Raji (cell line): ENCODE measurements around the gene NMS.

Experiments
- POLR2A ChIP-seq: IDR thresholded peaks from 2 replicates; pipeline ENCODE4 v1.6.1; 2011; ENCODE audit warnings: low read depth, low read length, control low read depth; ENCODE audit not compliant: insufficient read depth

Gene NMS

DNA sequence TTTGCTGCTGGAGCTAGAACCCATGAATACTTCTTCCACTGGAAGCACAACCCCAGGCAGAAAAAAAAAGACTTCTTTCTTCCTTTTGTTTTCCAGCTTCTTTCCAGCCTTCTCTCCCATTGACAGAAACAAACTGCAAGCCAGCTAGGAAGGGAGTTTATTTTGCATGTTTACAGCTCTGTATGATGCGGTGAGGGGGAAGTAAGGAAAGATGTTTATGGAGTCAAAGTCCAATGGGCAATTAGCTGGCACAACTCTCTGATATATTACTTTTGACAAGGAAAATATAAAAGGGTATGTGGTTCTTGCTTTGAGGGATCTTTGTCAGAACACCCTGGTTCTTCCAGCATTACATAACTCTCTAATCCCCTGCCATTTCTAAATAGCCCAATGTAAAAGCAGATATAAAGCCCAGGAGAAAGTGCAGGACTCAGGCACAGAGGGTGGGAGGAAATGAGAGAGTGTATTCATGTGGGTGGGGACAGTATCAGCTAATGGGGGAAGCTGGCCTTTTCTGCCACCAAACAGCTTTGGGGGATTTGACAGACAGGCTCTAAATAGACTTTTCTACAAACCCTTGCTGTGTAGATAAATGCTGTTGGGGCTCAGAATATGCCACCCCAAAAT lies 9.3 kb upstream of the NMS start:
- no peak for TF ChIP-seq POLR2A

DNA sequence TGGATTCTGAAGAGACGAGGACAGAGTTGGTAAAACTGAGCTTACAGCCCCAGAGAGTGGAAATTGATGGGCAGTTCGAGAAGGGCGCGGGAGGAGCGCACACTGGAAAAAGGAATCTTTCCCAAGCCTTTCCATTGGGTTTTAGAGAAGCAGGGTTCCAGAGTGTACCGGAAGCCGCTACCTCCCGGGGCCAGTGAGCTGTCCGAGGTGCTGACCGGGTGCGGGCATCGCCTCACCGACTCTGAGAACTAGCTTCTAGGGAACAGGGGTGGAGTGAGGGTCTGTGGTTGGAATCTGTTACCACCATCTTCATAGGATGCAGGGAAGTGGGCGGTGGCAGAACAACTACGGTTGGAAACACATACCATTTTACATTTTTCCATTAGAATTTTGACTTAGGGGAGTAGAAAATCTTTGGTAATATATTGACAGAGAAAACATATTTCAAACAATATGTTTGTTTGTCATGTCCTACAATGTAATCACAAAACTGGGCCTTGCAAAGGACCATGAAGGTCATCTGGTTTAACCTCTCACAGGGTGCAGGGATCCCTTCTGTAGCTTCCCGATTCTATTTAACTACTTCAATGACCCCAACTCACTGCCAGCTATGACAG lies 724 bp downstream of the NMS start:
- TF ChIP-seq POLR2A = no peak

DNA sequence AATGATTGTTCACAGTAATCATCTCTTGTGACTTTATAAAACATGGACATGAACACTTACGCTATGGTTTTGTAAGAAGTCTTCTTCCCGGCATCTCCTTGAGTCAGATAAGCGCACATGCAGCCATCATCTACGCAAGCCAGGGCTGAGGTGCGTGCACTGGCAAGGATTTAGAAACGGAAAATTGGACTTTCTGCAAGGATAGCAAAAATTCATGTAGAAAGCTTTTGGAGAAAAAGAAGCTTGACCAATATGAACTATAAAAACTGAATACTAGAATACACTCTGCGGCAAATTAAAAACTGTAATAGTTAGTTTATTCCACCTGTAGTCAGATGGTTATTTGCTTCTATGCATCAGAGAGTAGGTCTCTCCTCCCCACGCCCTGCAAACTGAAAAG lies 6.3 kb downstream of the NMS start:
- TF ChIP-seq POLR2A = no peak

DNA sequence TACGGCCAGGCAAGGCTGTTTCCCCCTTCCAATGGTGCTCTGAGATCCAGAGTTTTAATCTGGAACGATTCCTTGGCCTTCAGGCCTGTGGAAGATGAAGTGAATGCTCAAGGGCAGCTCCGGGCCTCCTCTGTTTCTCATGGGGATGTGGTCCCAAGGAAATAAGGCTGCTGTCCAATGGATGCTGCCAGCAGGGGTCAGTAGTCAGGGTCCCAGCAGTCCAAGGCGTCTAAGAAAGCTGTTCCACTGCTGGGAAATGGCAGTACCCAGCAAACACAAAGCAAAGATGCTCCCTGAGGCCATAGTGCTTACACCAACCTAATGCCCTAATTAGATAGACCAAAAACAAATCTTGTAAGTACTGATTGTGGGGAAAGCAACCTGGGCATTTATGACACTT lies 12.5 kb downstream of the NMS start:
- TF ChIP-seq POLR2A = no peak

DNA sequence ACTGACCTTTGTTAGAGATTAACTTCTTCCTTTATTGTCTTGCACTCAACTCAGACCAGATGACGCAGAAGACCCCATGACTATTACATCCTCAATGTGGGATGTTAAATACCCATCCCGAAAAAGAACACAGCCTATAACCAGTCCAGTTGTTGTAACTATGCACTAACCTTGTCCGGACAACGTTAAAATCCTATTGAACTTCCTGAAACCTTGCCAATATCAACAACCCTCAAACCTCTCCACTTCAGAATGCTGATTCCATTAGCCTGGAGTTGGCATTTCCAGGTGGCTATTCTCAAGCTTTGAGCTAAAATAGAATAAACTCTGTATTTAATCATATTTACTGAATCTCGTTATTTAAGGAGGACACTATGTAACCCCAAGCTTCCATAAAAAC lies 13.6 kb downstream of the NMS start:
- no peak for TF ChIP-seq POLR2A

DNA sequence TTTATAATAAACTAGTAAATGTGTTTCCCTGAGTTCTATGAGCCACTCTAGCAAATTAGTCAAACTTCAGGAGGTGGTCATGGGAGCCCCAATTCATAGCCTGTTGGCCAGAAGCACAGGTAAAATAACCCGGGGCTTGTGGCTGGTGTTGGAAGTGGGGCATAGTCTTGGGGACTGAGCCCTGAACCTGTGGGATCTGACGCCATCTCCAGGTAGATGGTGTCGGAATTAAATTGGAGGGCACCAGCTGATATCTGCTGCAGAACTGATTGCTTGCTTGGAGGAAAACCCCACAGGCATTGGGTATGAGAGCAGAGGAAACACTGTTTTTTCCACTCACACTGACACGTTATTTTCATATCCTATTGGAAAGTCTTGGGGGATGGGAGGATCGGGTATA lies 14.1 kb downstream of the NMS start:
- TF ChIP-seq POLR2A = no peak

DNA sequence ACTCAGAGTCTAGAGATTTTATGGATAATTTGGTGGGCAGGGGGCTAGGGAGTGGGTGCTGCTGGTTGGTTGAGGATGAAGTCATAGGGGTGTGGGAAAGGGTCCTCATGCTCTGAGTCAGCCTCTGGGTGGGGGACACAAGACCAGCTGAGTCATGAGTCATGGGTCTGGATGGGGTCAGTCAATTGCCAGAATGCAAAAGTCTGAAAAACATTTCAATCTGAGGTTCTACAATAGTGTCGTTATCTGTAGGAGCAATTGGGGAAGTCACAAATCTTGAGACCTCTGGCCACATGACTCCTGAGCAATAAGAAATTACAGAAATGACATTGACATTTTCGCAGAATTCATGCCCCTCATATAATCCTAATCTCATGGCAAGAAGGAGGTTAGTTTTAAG lies 15.1 kb downstream of the NMS start:
- TF ChIP-seq POLR2A = no peak

DNA sequence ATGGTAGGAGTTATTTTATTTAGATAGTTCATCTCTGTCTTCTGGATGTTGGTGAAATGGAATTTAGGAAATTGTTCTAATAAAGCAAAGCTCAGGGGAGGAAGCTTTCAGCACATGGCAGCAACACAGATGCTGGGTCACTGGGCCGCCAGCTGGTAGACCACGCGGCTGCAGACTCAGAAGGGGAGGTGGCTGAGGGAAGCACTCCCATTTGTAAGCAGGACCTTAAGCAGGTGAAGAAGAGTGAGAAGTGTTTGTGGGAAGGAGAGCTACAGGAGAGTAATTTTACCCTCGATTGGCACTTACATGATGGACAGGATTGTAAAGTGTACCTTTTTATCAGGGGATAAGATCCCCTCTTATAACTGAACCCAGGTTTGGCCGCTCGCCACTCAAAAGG lies 24.4 kb downstream of the NMS start:
- no peak for TF ChIP-seq POLR2A

DNA sequence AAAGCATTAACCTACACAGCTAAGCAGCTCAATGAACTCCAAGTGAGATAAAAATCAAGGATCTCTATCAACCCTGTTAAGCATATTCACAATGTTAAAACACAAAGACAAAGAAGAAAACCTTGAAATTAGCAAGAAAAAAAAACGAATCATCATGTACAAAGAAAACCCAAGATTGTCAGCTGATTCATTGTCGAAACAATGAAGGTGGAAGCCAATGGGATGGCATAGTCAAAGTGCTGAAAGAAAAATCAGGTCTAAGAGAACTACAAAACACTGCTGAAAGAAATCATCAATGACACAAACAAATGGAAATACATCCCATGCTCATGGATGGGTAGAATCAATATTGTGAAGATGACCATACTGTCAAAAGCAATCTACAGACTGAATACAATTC lies 32.5 kb downstream of the NMS start:
- TF ChIP-seq POLR2A = no peak

DNA sequence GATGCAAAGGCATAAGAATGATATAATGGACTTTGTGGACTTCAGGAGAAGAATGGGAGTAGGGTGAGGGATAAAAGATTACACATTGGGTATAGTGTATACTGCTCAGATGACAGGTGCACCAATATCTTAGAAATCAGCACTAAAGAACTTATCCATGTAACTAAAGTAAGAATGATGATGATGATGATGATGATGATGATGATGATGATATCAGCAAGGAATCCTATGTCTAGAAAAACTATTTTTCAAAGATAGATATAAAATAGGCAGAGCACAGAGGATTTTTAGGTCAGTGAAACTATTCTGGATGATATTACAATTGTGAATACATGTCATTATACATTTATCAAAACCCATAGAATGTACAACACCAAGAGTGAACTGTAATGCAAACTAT lies 34.3 kb downstream of the NMS start:
- TF ChIP-seq POLR2A = no peak

DNA sequence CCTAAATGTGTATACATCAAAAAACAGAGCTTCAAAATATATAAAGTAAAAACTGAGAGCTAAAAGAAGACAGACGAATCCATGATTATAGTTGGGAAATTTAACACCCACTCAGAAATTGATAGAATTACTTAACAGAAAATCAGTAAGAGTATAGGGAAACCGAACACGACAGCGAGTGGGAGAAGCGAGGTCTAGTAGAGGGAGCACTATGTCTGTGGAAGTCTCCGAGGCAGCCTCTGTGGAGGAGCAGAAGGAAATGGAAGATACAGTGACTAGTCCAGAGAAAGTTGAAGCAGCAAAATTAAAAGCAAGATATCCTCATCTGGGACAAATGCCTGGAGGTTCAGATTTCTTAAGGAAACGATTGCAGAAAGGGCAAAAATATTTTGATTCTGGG lies 38.8 kb downstream of the NMS start:
- TF ChIP-seq POLR2A = no peak

DNA sequence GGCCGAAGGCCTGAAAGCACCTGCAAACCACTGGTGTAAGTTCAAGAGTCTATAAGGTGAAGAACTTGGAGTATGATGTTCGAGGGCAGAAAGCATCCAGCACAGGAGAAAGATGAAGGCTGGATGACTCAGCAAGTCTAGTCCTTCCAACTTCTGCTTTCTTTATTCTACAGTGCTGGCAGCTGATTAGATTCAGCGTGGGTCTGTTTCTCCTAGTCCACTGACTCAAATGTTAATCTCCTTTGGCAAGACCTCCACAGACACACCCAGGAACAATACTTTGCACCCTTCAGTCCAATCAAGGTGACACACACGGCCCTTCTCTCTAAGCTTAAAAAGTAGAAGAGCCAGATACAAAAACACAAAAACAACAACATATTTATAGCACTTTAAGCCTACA lies 43.4 kb downstream of the NMS start:
- no peak for TF ChIP-seq POLR2A

DNA sequence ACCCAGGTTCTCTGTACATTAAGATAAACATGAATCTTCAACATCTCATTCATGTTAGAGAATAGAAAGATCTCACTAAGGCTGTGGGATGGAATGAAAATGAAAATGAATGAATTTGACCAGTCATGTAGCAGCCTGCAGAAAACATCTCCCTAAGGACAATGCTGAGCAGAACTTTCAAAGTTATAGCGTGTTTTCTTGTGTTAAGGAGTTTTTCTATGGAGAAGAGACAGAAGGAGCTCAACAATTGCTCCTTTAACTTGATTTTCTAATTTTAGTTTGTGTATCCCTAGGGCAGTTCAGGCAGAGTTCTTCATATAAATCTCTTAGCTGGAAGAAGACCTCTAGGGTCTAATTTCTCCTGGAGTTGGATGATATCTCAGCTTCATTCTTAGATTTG lies 47.3 kb downstream of the NMS start:
- no peak for TF ChIP-seq POLR2A

DNA sequence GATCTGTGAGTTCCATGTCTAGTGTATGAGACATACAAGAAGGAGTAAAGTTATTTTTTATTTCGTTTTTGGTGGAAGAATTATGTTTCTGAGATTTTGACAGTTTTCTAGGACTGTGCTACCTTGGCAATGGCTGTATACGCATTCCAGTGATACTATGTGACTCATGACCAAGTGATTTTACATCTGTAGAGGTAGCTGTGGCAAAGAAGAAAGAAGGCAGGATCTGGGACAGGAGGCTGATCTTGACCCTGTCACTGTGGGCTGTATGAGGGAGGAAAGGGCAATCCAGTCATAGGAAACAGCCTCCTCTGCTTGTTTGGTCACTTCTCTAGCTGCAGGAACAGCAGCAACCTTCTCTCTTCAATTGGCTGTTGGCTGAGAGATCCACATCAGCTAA lies 48.5 kb downstream of the NMS start:
- TF ChIP-seq POLR2A = no peak

DNA sequence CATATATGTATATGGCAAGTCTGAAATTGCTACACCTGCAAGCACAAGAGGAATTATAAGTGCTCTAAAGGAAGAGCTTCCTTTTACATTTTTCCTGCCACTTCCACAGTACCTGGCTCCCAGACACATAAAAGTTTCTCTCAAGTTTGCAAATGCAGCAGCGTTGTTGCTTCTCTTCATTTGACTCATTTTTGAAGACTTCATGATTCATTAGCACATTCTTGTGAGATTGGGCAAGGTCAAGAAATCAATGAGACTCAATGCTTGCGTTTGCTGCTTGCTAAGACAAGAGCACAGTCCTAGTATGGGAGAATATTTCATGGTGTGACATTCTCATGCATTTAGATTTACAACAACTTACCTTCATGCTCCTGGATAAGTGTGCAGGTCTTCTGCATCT lies 49.9 kb downstream of the NMS start:
- TF ChIP-seq POLR2A = no peak

DNA sequence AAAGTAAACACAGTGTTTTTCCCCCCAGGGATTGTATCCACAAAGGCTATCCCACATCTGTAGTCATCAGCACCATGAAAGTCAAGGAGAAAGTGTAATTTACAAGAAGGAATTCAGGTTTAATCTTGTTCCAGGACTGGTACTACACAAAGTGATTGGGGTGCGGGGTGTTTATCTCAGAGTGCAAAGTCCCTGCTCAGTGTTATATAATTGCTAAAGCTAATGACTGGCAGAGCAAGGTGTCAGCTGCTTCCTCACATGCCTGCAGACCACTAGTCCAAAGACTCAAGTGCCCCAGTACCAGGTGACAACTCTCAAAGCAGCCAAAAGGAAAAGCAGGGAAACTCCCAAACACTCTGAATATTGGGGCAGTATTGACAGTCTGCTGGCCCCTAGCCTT lies 52.1 kb downstream of the NMS start:
- TF ChIP-seq POLR2A = no peak

DNA sequence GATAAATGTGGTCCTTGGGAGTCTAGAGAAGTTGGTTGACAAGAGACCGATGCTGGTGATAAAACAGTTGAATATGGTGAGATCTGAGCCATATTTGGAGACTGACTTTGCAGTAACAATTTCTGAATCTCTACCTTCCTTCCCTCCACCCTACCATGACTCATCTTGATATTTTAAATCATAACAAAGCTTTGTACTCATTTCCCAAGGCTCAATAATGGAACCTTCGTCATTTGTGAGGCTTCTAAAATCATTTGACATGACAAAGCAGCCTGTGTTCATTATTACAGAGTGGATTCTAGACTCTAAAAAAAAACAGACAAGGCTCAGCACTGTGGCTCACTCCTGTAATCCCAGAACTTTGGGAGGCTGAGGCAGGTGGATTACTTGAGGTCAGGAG lies 54.0 kb downstream of the NMS start:
- TF ChIP-seq POLR2A = no peak

DNA sequence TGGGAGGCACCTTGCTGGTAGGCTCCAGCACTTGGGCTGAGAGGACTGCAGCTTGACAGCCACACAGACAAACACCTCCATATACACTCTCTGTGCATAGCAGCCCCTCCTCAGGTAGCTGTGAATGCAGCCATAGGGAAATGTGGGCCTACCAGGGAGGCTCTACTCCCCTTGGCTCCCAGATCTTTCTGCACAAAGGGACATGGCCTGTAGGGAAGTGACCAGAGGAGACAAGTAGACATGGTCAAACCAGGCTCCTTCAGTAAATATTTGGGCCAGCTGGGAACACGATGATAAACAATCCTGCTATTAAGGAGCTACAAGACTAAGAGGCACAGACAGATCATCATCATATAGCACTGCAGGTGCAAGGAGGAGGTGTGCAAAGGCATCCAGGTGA lies 56.6 kb downstream of the NMS start:
- no peak for TF ChIP-seq POLR2A

DNA sequence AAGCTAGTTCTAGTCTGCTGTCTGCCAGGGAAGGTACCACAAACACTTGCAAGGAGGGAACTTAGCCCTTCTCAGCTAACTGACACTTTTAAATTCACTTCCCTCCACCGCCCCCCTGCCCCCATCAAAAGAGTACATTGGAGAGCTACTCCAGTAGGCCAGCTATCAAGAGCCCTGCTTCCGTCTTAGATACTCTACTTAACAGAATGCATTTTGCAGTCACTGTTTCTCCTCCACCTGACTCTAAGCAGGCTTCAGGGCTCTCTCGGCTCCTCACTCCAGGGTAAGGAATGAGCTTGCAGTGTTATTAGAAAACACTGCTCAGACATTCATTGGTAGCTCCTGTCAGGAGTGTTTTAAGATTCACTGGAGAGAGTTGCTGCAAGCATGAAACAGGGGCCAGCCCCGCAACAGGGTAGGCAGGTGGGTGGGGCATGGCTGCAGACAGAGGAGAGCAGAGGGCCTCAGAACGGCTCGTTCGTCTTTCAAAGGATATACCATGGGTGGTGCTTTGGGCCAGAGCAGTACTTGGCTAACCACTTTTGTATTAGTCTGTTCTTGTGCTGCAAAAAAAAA lies 57.2 kb downstream of the NMS start:
- TF ChIP-seq POLR2A = no peak
